Measurements from ENCODE around the gene TAF4.

DNA sequence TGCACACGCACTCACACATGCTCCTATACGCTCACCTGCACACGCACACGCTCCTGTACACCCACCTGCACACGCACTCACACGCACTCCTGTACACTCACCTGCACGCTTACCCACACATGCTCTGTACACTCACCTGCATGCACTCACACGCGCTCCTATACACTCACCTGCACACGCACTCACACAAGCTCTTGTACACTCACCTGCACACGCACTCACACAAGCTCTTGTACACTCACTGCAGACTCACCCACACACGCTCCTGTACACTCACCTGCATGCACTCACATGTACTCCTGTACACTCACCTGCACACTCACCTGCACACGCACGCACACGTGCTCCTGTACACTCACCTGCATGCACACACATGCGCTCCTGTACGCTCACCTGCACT, 22.0 kb upstream of the TAF4 start:
- TF ChIP-seq POLR2AphosphoS5 (IDR thresholded peaks at IDR 0.05): no peak
- TF ChIP-seq, protein P1, sequence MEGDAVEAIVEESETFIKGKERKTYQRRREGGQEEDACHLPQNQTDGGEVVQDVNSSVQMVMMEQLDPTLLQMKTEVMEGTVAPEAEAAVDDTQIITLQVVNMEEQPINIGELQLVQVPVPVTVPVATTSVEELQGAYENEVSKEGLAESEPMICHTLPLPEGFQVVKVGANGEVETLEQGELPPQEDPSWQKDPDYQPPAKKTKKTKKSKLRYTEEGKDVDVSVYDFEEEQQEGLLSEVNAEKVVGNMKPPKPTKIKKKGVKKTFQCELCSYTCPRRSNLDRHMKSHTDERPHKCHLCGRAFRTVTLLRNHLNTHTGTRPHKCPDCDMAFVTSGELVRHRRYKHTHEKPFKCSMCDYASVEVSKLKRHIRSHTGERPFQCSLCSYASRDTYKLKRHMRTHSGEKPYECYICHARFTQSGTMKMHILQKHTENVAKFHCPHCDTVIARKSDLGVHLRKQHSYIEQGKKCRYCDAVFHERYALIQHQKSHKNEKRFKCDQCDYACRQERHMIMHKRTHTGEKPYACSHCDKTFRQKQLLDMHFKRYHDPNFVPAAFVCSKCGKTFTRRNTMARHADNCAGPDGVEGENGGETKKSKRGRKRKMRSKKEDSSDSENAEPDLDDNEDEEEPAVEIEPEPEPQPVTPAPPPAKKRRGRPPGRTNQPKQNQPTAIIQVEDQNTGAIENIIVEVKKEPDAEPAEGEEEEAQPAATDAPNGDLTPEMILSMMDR (IDR thresholded peaks at IDR 0.05): no peak
